GM23338 (cell line): ENCODE measurements around the gene KIF21A. TPM values are rescaled to one million over a fixed set of nuclear protein-coding genes. Genes with fewer than 3 reads are reported as not detected.

Experiments
- ATAC-seq: fragments of 200-7000 bp; cut with Tn5 transposase; 3 replicates; pipeline ENCODE4 v1.9.1; 2020
- DNase-seq: peaks from one replicate; pipeline ENCODE4 v3.0.0-alpha.2; 2015; ENCODE audit warnings: low spot score
- H2AFZ ChIP-seq: fragments of 200-600 bp; sonication (generic); 2 replicates; pipeline ENCODE4 v1.8.0; 2016; ENCODE audit warnings: antibody characterized with exemption, mild to moderate bottlenecking, moderate library complexity
- H3F3A ChIP-seq: fragments of 200-600 bp; sonication (generic); replicated peaks from 2 replicates; pipeline ENCODE4 v1.8.0; 2017; ENCODE audit warnings: antibody characterized with exemption, mixed run types, low read depth
- H3K27ac ChIP-seq: fragments of 200-600 bp; sonication (generic); 2 replicates; pipeline ENCODE4 v1.6.1; 2016; ENCODE audit warnings: low read depth
- H3K27me3 ChIP-seq: fragments of 200-600 bp; sonication (generic); 2 replicates; pipeline ENCODE4 v1.8.0; 2016; ENCODE audit warnings: mild to moderate bottlenecking, mixed run types, moderate library complexity; ENCODE audit not compliant: insufficient read depth
- H3K36me3 ChIP-seq: fragments of 200-600 bp; sonication (generic); 2 replicates; pipeline ENCODE4 v1.8.0; 2016; ENCODE audit warnings: mild to moderate bottlenecking; ENCODE audit not compliant: insufficient read depth
- H3K4me1 ChIP-seq: fragments of 200-600 bp; sonication (generic); 2 replicates; pipeline ENCODE4 v1.8.0; 2016; ENCODE audit warnings: mild to moderate bottlenecking, moderate library complexity; ENCODE audit not compliant: insufficient read depth
- H3K4me2 ChIP-seq: fragments of 200-600 bp; sonication (generic); 2 replicates; pipeline ENCODE4 v1.7.1; 2017; ENCODE audit warnings: mixed run types
- H3K4me3 ChIP-seq: fragments of 200-600 bp; sonication (generic); 2 replicates; pipeline ENCODE4 v1.6.1; 2016; ENCODE audit warnings: mixed run types
- H3K79me2 ChIP-seq: fragments of 200-600 bp; sonication (generic); replicated peaks from 2 replicates; pipeline ENCODE4 v1.8.0; 2017; ENCODE audit warnings: mild to moderate bottlenecking; ENCODE audit not compliant: insufficient read depth
- H3K9me2 ChIP-seq: fragments of 200-600 bp; sonication (generic); 2 replicates; pipeline ENCODE4 v1.8.0; 2017; ENCODE audit not compliant: insufficient read depth
- H4K20me1 ChIP-seq: fragments of 200-600 bp; sonication (generic); replicated peaks from 2 replicates; pipeline ENCODE4 v1.8.0; 2017; ENCODE audit warnings: mild to moderate bottlenecking; ENCODE audit not compliant: insufficient read depth
- H3K27ac Mint-ChIP-seq: 2 replicates; pipeline ENCODE4 v1.8.0; 2020; ENCODE audit warnings: inconsistent platforms, mild to moderate bottlenecking, moderate library complexity, mixed read lengths
- H3K27me3 Mint-ChIP-seq: 3 replicates; pipeline ENCODE4 v1.8.0; 2022; ENCODE audit warnings: low read depth, mild to moderate bottlenecking, moderate library complexity, mixed read lengths, inconsistent platforms; ENCODE audit not compliant: insufficient read depth, poor library complexity
- H3K36me3 Mint-ChIP-seq: 3 replicates; pipeline ENCODE4 v1.8.0; 2021; ENCODE audit warnings: low read depth, mild to moderate bottlenecking, inconsistent platforms, moderate library complexity, mixed read lengths
- H3K4me1 Mint-ChIP-seq: 3 replicates; pipeline ENCODE4 v1.8.0; 2020; ENCODE audit warnings: mild to moderate bottlenecking, inconsistent platforms, mixed read lengths
- H3K4me3 Mint-ChIP-seq: 3 replicates; pipeline ENCODE4 v1.8.0; 2021; ENCODE audit warnings: moderate library complexity, mild to moderate bottlenecking, inconsistent platforms, mixed read lengths
- H3K9me3 Mint-ChIP-seq: 3 replicates; pipeline ENCODE4 v1.8.0; 2020; ENCODE audit warnings: moderate library complexity, mild to moderate bottlenecking, inconsistent platforms, mixed read lengths
- CREB1 ChIP-seq: fragments of 250-450 bp; sonication (Bioruptor Pico); IDR thresholded peaks from 2 replicates; pipeline ENCODE4 v1.5.0; 2020; ENCODE audit warnings: low read depth, mild to moderate bottlenecking, moderate library complexity
- CTCF ChIP-seq, 2 experiments: fragments of 200-600 bp in 1 of 2; sonication (generic) in 1 of 2; conservative IDR thresholded peaks; 2 replicates each; pipeline versions ENCODE4 v1.5.1 to v1.6.1; 2016 to 2017; ENCODE audit warnings: antibody characterized with exemption in 2 of 2, low read depth in 2 of 2, mild to moderate bottlenecking in 2 of 2, moderate library complexity in 1 of 2
- ETS1 ChIP-seq: IDR thresholded peaks from 2 replicates; pipeline ENCODE4 v1.6.1; 2016; ENCODE audit warnings: antibody characterized with exemption
- EZH2 ChIP-seq: fragments of 200-600 bp; sonication (generic); IDR thresholded peaks from one replicate; pipeline ENCODE4 v1.8.0; 2017; ENCODE audit warnings: antibody characterized with exemption, mild to moderate bottlenecking, low read depth; ENCODE audit not compliant: unreplicated experiment
- EZH2phosphoT487 ChIP-seq: fragments of 200-600 bp; sonication (generic); IDR thresholded peaks from one replicate; pipeline ENCODE4 v1.8.1; 2018; ENCODE audit warnings: antibody characterized with exemption; ENCODE audit not compliant: unreplicated experiment
- JUNB ChIP-seq: IDR thresholded peaks from one replicate; pipeline ENCODE4 v1.6.1; 2016; ENCODE audit warnings: antibody characterized with exemption; ENCODE audit not compliant: unreplicated experiment
- NANOG ChIP-seq: IDR thresholded peaks from 2 replicates; pipeline ENCODE4 v1.6.1; 2016; ENCODE audit warnings: antibody characterized with exemption, borderline replicate concordance
- POLR2AphosphoS5 ChIP-seq: IDR thresholded peaks from 2 replicates; pipeline ENCODE4 v1.6.1; 2016; ENCODE audit warnings: antibody characterized with exemption, low read depth
- REST ChIP-seq: IDR thresholded peaks from one replicate; pipeline ENCODE4 v1.6.1; 2018; ENCODE audit warnings: antibody characterized with exemption; ENCODE audit not compliant: unreplicated experiment
- STAT1 ChIP-seq: IDR thresholded peaks from one replicate; pipeline ENCODE4 v1.6.1; 2016; ENCODE audit warnings: antibody characterized with exemption; ENCODE audit not compliant: unreplicated experiment
- ZNF114 ChIP-seq: fragments of 250-450 bp; sonication (Bioruptor Pico); IDR thresholded peaks from 2 replicates; pipeline ENCODE4 v1.5.0; 2020; ENCODE audit warnings: mild to moderate bottlenecking, moderate library complexity
- ZNF331 ChIP-seq: fragments of 250-450 bp; sonication (Bioruptor Pico); IDR thresholded peaks from 2 replicates; pipeline ENCODE4 v1.5.0; 2020; ENCODE audit warnings: low read depth, mild to moderate bottlenecking, moderate library complexity
- polyA plus RNA-seq: library from polyadenylated mRNA; unstranded; fragments of >200 nt; fragmentation: Nextera tagmentation; extraction: Ambion mirVana; gene quantifications from 2 replicates; pipeline ENCODE4 v1.2.1, GENCODE V29; 2016
- total RNA-seq: library from RNA; depleted of rRNA; stranded (reverse); fragments of >200 nt; shearing (Covaris generic); gene quantifications from 2 replicates; pipeline ENCODE4 v1.2.3, GENCODE V29; 2014

Gene KIF21A
- total and polyA plus RNA-seq, 2 experiments from 2014 or later: 28.8 to 32.0 TPM

GRCh38 chr12:39319180-39319579, 123.7 kb downstream of the KIF21A start:
- no peak for TF ChIP-seq CREB1 (CRISPR knock-in tag)
- Histone ChIP-seq H3K27me3 (no peaks in the 10 kb centered on the region), H3K4me2 (no peak overlapping the region), H3K36me3 (no peaks in the 10 kb centered on the region), H2AFZ (no peak overlapping the region), H4K20me1 (no peaks in the 10 kb centered on the region), H3F3A (no peaks in the 10 kb centered on the region), H3K27ac (no peak overlapping the region), H3K79me2 (no peaks in the 10 kb centered on the region), H3K9me2 (no peaks in the 10 kb centered on the region), H3K4me1 (no peaks in the 10 kb centered on the region), H3K4me3 (no peak overlapping the region)
- ATAC-seq (no peak), DNase-seq (no peak)
- H3K4me1 Mint-ChIP-seq: no peaks in the 10 kb centered on the region
- no peaks in the 10 kb centered on the region for H3K9me3 Mint-ChIP-seq
- H3K27ac Mint-ChIP-seq: no peak overlapping the region
- H3K27me3 Mint-ChIP-seq: no peaks in the 10 kb centered on the region
- H3K4me3 Mint-ChIP-seq: no peak overlapping the region
- H3K36me3 Mint-ChIP-seq: peaks cover 8% of the 10 kb centered on the region; the same call in 2 of the 3 replicates

- Histone ChIP-seq H3K4me2 (no peak overlapping the region), H3F3A (no peaks in the 10 kb centered on the region), H3K4me3 (no peak overlapping the region), H2AFZ (no peak overlapping the region), H3K27me3 (no peaks in the 10 kb centered on the region), H3K79me2 (no peaks in the 10 kb centered on the region), H3K4me1 (no peaks in the 10 kb centered on the region), H4K20me1 (no peaks in the 10 kb centered on the region), H3K36me3 (no peaks in the 10 kb centered on the region), H3K9me2 (no peaks in the 10 kb centered on the region), H3K27ac (no peak overlapping the region)
- H3K4me3 Mint-ChIP-seq: no peak overlapping the region
- H3K9me3 Mint-ChIP-seq: no peaks in the 10 kb centered on the region
- H3K4me1 Mint-ChIP-seq: no peaks in the 10 kb centered on the region
- no peak overlapping the region for H3K27ac Mint-ChIP-seq
- no peak for DNase-seq
- ATAC-seq: no peak
- H3K36me3 Mint-ChIP-seq: peaks cover 4% of the 10 kb centered on the region; the same call in 2 of the 3 replicates
- H3K27me3 Mint-ChIP-seq: no peaks in the 10 kb centered on the region
- no peak for TF ChIP-seq CREB1 (CRISPR knock-in tag)
- no peak for TF ChIP-seq EZH2
- no peak for TF ChIP-seq ETS1
- TF ChIP-seq REST: no peak
- TF ChIP-seq NANOG: no peak
- TF ChIP-seq CTCF (conservative IDR thresholded peaks at IDR 0.05; ENCODE audit: low read depth in 2 of 2): no peak
- no peak for TF ChIP-seq ZNF331 (CRISPR knock-in tag)
- TF ChIP-seq JUNB: no peak
- no peak for TF ChIP-seq POLR2AphosphoS5
- no peak for TF ChIP-seq EZH2phosphoT487
- no peak for TF ChIP-seq ZNF114 (CRISPR knock-in tag)
- no peak for TF ChIP-seq STAT1
Observed at GRCh38 chr12:39314547-39314946, 128.4 kb downstream of the KIF21A start.
